NCI-H2227 treated with DMSO at 0.1 percent for 48 hours (cell line): ENCODE data around the gene BCAS1.

Experiments used
- DNase-seq: peaks from one replicate; lab custom pipeline; 2025; lab: John Stamatoyannopoulos, UW

The BCAS1 gene

DNA sequence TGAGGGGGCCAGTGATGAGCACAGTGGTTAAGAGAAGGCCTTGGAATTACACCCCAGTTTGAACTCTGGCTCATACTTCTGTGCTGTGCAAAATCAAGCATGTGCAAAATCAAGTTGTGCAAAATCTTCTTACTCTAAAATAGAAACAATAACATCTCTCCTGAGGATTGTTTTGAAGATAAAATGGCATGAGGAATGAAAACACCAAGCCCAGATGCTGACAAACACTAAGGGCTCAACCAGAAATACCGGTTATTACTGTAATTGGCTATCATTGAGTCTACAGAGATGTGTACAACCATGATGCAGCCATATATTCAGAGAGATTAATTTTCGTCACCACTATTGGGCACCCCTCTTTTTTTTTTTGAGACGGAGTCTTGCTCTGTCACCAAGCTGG, 5.9 kb upstream of the BCAS1 start:
- no peak for DNase-seq

DNA sequence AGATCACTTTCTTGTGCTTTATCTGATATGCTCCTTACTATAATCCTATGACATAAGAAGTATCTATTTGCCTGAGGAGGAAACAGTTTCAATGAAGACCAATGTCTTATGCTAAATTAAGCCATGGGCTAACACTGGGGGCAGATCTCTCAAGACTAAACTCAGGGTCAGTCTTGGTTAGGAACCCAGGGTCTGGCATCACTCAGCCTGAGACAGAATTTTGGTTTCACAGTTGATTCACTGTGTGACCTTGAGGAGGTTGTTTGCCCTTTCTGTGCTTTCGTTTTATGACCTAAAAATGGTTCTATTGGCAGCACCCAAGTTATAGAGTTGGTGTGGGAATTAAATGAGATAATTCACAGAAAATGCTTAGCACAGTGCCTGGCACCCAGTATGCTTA, 4.9 kb upstream of the BCAS1 start:
- DNase-seq = no peak

DNA sequence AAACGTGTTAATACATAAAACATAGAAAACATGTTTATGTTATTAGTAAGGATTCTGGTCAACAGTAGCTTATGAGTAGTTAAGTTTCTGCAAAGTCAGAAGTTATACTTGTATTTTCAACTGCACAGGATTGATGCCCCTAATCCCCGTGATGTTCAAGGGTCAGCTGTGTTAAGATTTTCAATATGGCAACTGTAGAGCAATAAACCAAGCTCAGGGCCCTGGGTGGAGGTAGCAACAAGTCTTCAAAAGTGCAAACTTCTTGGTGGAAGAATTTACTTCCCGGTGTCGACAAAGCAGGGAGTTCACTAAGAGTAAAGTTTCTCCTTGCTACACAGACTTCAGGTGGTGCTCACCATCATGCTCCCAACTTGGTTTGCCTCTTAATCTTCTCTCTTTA, 4.1 kb upstream of the BCAS1 start:
- no peak for DNase-seq

GRCh38 chr20:54073288-54073687, 2.9 kb upstream of the BCAS1 start:
- DNase-seq = no peak

DNA sequence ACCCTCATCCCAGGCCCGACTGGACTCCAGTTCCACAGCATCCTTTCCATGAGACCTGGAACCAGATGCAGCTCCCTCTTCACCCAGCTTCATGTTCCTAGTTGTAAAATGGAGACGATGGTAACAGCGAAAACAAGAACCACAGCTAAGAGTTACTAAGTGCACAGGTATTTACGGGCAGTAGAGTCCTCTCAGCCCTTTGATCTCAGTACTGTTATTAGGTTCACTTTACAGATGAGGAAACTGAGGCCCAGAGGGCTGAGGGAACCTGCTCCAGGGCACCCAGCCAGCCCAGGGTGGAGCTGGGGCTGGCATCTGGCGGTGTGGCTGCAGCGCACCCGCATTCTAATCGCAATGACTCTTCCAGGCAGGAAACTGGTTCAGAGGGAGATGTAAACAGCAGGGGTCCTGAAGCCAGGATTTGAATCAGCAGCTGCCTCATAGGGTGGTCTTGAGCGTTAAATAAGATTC, 858 bp downstream of the BCAS1 start:
- DNase-seq = no peak

GRCh38 chr20:54068966-54069365, 1.4 kb downstream of the BCAS1 start:
- no peak for DNase-seq

DNA sequence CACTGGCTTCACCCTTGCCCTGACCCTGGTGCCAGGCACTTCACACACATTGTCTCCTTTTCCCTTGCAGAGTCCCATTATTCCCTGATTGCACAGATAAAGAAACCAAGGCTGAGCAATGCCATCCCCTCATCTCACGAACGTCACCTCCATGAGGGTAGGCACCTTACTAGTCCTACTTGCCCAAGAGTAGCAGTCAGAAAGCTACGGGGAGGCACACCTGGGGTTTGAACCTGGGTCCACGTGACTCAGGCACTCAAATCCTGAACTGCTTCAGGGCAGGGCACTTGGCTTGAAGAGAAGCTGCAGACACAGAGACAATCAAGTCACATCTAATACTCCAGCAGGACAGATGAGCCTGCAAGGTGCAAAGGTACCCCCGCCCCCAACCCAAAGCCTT, 1.9 kb downstream of the BCAS1 start:
- no peak for DNase-seq

- DNase-seq = peak; percentile 46
These were observed 2.7 kb downstream of the BCAS1 start for GRCh38 chr20:54067606-54068174.

DNA sequence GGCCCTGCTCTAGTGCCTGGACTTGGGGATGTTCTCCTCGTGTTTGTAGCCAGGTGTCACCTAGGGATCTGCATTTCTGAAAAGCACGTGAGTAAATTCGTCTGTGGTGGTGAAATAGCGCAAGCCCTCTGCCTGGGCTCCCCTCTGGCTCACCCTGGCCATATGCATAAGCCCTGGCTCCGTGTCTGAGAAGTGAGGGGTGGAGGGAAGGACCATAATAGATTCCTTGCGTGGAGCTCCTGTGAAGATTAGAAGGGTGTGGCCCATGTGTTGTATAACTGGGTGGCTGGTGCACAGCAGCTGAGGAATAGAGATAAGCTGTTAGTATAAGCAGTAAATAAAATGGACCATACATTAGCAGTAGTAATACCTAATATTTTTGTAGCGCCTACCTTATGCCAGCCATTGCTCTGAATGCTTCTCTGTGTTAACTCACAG, 4.8 kb downstream of the BCAS1 start:
- no peak for DNase-seq

- no peak for DNase-seq
These were observed 5.5 kb downstream of the BCAS1 start for GRCh38 chr20:54064939-54065338.

DNA sequence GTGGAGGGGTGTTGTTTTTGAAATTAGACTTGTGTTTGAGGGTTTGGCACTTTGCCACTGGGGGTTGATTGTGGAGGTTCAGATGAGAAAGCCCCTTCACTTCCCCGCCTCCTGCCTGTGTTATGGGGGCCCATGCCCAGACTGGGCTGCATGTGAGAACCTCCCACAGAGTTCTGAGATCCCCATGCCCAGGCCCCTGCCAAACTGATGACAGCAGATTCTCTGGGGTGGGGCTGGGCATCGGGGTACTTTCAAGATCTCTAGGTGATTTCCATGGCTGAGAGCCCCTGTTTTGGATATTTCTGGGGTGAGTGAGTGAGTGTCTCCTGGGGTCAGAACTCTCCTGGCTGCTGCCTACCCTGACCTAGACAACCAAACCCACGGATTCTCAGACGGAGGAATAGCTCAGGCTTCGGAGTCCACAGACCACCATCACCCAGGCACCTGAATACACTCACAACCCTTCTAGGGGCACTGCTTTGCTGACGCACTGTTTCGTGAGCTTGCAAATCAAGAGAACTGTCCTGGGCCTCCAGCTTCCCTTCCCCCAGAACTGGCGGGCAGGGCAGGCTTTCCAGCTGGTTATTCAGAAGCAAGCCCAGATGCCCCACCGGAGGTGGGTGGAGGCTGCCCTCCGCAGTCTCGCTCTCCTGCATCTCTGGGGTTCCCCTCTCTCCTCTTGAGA, 6.3 kb downstream of the BCAS1 start:
- DNase-seq = no peak

- DNase-seq = no peak
These were observed 6.8 kb downstream of the BCAS1 start for GRCh38 chr20:54063580-54063979.

GRCh38 chr20:54062812-54063280, 7.5 kb downstream of the BCAS1 start:
- peak; percentile 52 for DNase-seq

- no peak for DNase-seq
These were observed 9.1 kb downstream of the BCAS1 start for GRCh38 chr20:54061101-54061881.

DNA sequence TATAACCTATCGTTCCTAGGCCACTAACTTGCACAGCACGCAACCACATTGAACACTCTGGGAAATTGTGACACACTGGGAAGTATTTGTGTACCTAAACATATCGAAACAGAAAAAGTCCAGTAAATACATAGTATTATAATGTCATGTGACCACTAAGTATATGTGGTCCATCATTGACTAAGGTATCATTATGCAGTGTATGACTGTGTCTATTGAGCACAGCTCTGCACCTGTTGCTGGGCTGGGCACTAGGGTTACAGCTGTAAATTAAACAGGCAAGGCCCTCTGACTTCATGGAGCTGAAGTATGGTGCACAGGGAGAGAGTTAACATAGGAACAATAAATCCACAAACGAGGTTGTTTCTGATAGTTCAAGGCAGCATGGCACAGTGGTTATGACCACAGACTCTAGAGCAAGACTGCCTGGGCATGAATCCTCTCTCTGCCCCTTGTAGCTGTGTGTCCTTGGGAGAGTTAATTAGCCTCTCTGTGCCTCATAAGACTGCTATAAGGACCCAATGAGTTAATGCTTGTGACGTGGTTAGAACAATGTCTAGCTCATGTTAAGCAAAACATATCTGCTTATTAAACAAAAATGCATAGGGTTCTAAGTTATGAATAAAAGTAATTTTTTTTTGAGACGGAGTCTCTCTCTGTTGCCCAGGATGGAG, 10.6 kb downstream of the BCAS1 start:
- DNase-seq = no peak

DNA sequence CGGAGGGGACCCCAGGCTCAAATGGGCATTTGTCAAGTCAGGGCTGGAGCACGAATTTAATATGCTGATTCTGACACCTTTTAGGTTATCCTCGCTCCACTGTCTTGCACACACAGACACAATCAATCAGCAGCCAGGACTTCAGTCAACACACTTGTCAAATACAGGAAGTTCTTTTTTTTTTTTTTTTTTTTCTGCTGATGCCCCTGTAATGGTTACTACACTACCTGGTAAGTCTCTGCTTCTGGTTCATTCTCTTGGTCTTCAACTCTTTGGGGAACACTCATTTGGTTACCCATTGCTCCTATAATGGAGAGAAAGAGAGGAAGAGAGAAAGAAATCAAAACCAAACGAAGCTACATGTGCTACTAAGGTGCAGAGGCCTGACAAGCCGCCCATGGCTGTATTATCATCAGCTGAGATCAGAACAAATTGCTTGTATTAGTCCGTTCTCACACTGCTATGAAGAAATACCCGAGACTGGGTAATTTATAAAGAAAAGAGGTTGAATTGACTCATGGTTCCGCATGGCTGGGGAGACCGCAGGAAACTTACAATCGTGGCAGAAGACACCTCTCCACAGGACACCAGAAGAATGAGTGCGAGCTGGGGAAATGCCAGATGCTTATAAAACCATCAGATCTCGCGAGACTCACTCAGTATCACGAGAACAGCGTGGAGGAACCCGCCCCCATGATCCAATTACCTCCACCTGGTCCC, 11.8 kb downstream of the BCAS1 start:
- DNase-seq = no peak

GRCh38 chr20:54056762-54057639, 13.4 kb downstream of the BCAS1 start:
- no peak for DNase-seq

GRCh38 chr20:54054516-54054915, 15.9 kb downstream of the BCAS1 start:
- no peak for DNase-seq

GRCh38 chr20:54051068-54051467, 19.3 kb downstream of the BCAS1 start:
- no peak for DNase-seq

DNA sequence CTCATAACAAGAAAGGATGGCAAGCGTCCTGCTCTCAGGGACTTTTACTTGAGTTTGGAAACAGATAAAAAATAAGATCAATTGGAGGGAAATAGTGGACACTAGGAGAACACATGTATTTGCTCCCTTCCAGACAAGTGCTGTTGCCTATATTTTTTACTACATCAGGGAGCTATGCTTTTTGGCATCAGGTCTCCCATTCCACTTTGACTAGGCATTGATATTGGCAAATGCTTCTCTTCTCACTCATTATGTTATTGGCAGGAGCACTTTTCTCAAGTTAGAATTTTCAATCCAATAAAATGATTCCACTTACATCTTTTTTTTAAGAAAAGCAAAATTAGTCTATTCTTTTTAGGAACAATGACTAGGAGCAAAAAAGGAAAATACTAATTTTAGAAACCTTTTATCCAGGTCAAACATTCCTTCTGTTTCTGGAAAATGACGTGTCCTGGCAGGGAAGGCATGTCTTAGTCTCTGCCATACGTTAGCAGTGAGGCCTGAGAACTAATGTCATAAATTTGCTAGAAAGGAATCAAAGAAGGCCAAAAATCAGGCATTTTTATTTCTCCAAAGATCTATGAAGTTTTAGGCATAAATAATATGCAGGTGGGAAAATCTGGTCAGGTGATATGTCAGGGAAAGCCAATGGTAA, 21.4 kb downstream of the BCAS1 start:
- DNase-seq = no peak
